Measurements from ENCODE around the gene FAM117A.

FAM117A gene

GRCh38 chr17:49763735-49764558 is at the start of gene FAM117A:
Gene FAM117A (minus strand): TSS chr17:49764131. CDS start chr17:49764087, 44 bp downstream.
- H3K27ac ChIP-seq = no peak within 1 kb of the TSS
- DNase-seq (ENCODE audit: low read depth, low spot score) = peak; percentile 99

GRCh38 chr17:49809056-49809455 is 45.1 kb upstream of the FAM117A start:
- no peak overlapping the region for H3K27ac ChIP-seq
- DNase-seq (ENCODE audit: low read depth, low spot score) = no peak

- no peak for DNase-seq (ENCODE audit: low read depth, low spot score)
- H3K27ac ChIP-seq = no peak overlapping the region
These were observed 34.8 kb upstream of the FAM117A start for GRCh38 chr17:49798738-49799137.

GRCh38 chr17:49798182-49798581 is 34.3 kb upstream of the FAM117A start:
- no peak overlapping the region for H3K27ac ChIP-seq
- no peak for DNase-seq (ENCODE audit: low read depth, low spot score)

GRCh38 chr17:49795372-49795771 is 31.4 kb upstream of the FAM117A start:
- no peak for DNase-seq (ENCODE audit: low read depth, low spot score)
- no peak overlapping the region for H3K27ac ChIP-seq

- no peak overlapping the region for H3K27ac ChIP-seq
- DNase-seq (ENCODE audit: low read depth, low spot score) = no peak
These were observed 29.4 kb upstream of the FAM117A start for GRCh38 chr17:49793309-49793708.

- H3K27ac ChIP-seq = peak overlapping the region; percentile 91
- DNase-seq (ENCODE audit: low read depth, low spot score) = no peak
These were observed 25.3 kb upstream of the FAM117A start for GRCh38 chr17:49789243-49789578.

GRCh38 chr17:49788478-49789242 is 24.7 kb upstream of the FAM117A start, which contains the start of gene KAT7:
Gene KAT7 (plus strand): TSS chr17:49788681. CDS start chr17:49788835, 154 bp downstream.
- H3K27ac ChIP-seq = peak within 1 kb of the TSS; percentile 91
- peak; percentile 96 for DNase-seq (ENCODE audit: low read depth, low spot score)

GRCh38 chr17:49787884-49788477 is 24.1 kb upstream of the FAM117A start:
- peak overlapping the region; percentile 91 for H3K27ac ChIP-seq
- no peak for DNase-seq (ENCODE audit: low read depth, low spot score)

GRCh38 chr17:49784636-49785035 is 20.7 kb upstream of the FAM117A start:
- H3K27ac ChIP-seq = no peak overlapping the region
- DNase-seq (ENCODE audit: low read depth, low spot score) = no peak

GRCh38 chr17:49783791-49784190 is 19.9 kb upstream of the FAM117A start:
- H3K27ac ChIP-seq = no peak overlapping the region
- DNase-seq (ENCODE audit: low read depth, low spot score) = no peak

GRCh38 chr17:49783071-49783715 is 19.3 kb upstream of the FAM117A start:
- no peak overlapping the region for H3K27ac ChIP-seq
- no peak for DNase-seq (ENCODE audit: low read depth, low spot score)

GRCh38 chr17:49779739-49780231 is 15.9 kb upstream of the FAM117A start:
- DNase-seq (ENCODE audit: low read depth, low spot score) = peak; percentile 31
- peak overlapping the region; percentile 13 for H3K27ac ChIP-seq

GRCh38 chr17:49779156-49779738 is 15.3 kb upstream of the FAM117A start:
- no peak for DNase-seq (ENCODE audit: low read depth, low spot score)
- peak overlapping the region; percentile 13 for H3K27ac ChIP-seq

- DNase-seq (ENCODE audit: low read depth, low spot score) = no peak
- no peak overlapping the region for H3K27ac ChIP-seq
These were observed 13.6 kb upstream of the FAM117A start for GRCh38 chr17:49777563-49777962.

- no peak for DNase-seq (ENCODE audit: low read depth, low spot score)
- H3K27ac ChIP-seq = no peak overlapping the region
These were observed 12.8 kb upstream of the FAM117A start for GRCh38 chr17:49776551-49777300.

GRCh38 chr17:49775546-49776260 is 11.8 kb upstream of the FAM117A start:
- H3K27ac ChIP-seq = no peak overlapping the region
- DNase-seq (ENCODE audit: low read depth, low spot score) = no peak

- no peak overlapping the region for H3K27ac ChIP-seq
- no peak for DNase-seq (ENCODE audit: low read depth, low spot score)
These were observed 3.1 kb upstream of the FAM117A start for GRCh38 chr17:49766918-49767530.

All from epithelial cell of prostate (primary cell).